Liver (tissue), 9 donors: ENCODE data around the gene SLBP. TPM values are rescaled to one million over a fixed set of nuclear protein-coding genes. Genes with fewer than 3 reads are reported as not detected.
A peak's percentile ranks its signal among the peaks of the same experiment; 100 is the strongest.

Source experiments
- DNase-seq: peaks from one replicate; pipeline ENCODE4 v3.0.0-alpha.2; 2017; ENCODE audit warnings: low spot score
- H3K27ac ChIP-seq, 2 donors: one replicate each; pipeline ENCODE4 v1.7.0; 2013; ENCODE audit warnings: inconsistent platforms in 2 of 2, low read length in 2 of 2, control low read depth in 1 of 2, low read depth in 1 of 2, mild to moderate bottlenecking in 1 of 2
- H3K27me3 ChIP-seq, 4 donors: one replicate each; pipeline versions ENCODE4 v1.6.1 to v1.7.0; 2013; ENCODE audit warnings: low read length in 3 of 4, inconsistent platforms in 1 of 4, mild to moderate bottlenecking in 1 of 4, moderate library complexity in 1 of 4; ENCODE audit not compliant: control insufficient read depth in 4 of 4, insufficient read depth in 4 of 4
- H3K36me3 ChIP-seq, 4 donors: one replicate each; pipeline versions ENCODE4 v1.6.1 to v1.7.0; 2013; ENCODE audit warnings: low read length in 3 of 4, mild to moderate bottlenecking in 3 of 4, low read depth in 1 of 4, moderate library complexity in 1 of 4; ENCODE audit not compliant: control insufficient read depth in 4 of 4, insufficient read depth in 3 of 4
- H3K4me1 ChIP-seq, 4 donors: one replicate each; pipeline versions ENCODE4 v1.6.1 to v1.7.0; 2013; ENCODE audit warnings: low read length in 3 of 4, mild to moderate bottlenecking in 3 of 4, moderate library complexity in 1 of 4; ENCODE audit not compliant: control insufficient read depth in 4 of 4, insufficient read depth in 4 of 4
- H3K4me3 ChIP-seq, 3 donors: one replicate each; pipeline versions ENCODE4 v1.6.1 to v1.7.0; 2013; ENCODE audit warnings: low read length in 3 of 3, control low read depth in 1 of 3, low read depth in 1 of 3, mild to moderate bottlenecking in 1 of 3
- H3K9ac ChIP-seq, 2 donors: one replicate each; pipeline ENCODE4 v1.7.0; 2013; ENCODE audit warnings: low read length in 2 of 2, mild to moderate bottlenecking in 2 of 2, moderate library complexity in 2 of 2, control low read depth in 1 of 2, low read depth in 1 of 2
- H3K9me3 ChIP-seq, 4 donors: one replicate each; pipeline versions ENCODE4 v1.6.1 to v1.7.0; 2013; ENCODE audit warnings: low read length in 3 of 4; ENCODE audit not compliant: control insufficient read depth in 4 of 4
- ATF3 ChIP-seq: IDR thresholded peaks from 2 replicates; pipeline ENCODE4 v1.6.1; 2016; ENCODE audit warnings: antibody characterized with exemption
- FOXA1 ChIP-seq: IDR thresholded peaks from 2 replicates; pipeline ENCODE4 v1.6.1; 2016; ENCODE audit warnings: antibody characterized with exemption
- GABPA ChIP-seq, 2 donors: IDR thresholded peaks in 1 of 2; conservative IDR thresholded peaks in 1 of 2; 2 replicates each; pipeline ENCODE4 v1.6.1; 2016; ENCODE audit warnings: antibody characterized with exemption in 2 of 2, mild to moderate bottlenecking in 1 of 2, moderate library complexity in 1 of 2
- HNF4A ChIP-seq, 2 donors: conservative IDR thresholded peaks; 2 replicates each; pipeline ENCODE4 v1.6.1; 2016; ENCODE audit warnings: antibody characterized with exemption in 2 of 2, mild to moderate bottlenecking in 2 of 2
- HNF4G ChIP-seq: IDR thresholded peaks from 2 replicates; pipeline ENCODE4 v1.6.1; 2016; ENCODE audit warnings: antibody characterized with exemption
- JUND ChIP-seq, 2 donors: IDR thresholded peaks; 2 replicates each; pipeline ENCODE4 v1.6.1; 2016; ENCODE audit warnings: antibody characterized with exemption in 2 of 2
- NR2F2 ChIP-seq: IDR thresholded peaks from 2 replicates; pipeline ENCODE4 v1.6.1; 2016; ENCODE audit warnings: antibody characterized with exemption
- RAD21 ChIP-seq, 2 donors: IDR thresholded peaks; 2 replicates each; pipeline ENCODE4 v1.6.1; 2016; ENCODE audit warnings: antibody characterized with exemption in 2 of 2, mild to moderate bottlenecking in 2 of 2
- RXRA ChIP-seq, 2 donors: IDR thresholded peaks; 2 replicates each; pipeline ENCODE4 v1.6.1; 2017 to 2018; ENCODE audit warnings: antibody characterized with exemption in 2 of 2, mild to moderate bottlenecking in 1 of 2
- SP1 ChIP-seq: IDR thresholded peaks from 2 replicates; pipeline ENCODE4 v1.6.1; 2018; ENCODE audit warnings: antibody characterized with exemption, mild to moderate bottlenecking
- TAF1 ChIP-seq: conservative IDR thresholded peaks from 2 replicates; pipeline ENCODE4 v1.6.1; 2016; ENCODE audit warnings: antibody characterized with exemption, mild to moderate bottlenecking
- YY1 ChIP-seq: IDR thresholded peaks from 2 replicates; pipeline ENCODE4 v1.6.1; 2016; ENCODE audit warnings: antibody characterized with exemption, mild to moderate bottlenecking
- WGBS: extraction: QIAGEN DNeasy Blood & Tissue Kit; methylation state at CpG from one replicate; pipeline ENCODE4 v1.1.7; 2013; 5-methylcytosine and 5-hydroxymethylcytosine counted together
- polyA plus RNA-seq, 2 donors: library from polyadenylated mRNA; stranded (reverse) in 1 of 2; unstranded in 1 of 2; fragments of 200-250 nt in 1 of 2; fragments of >200 nt in 1 of 2; fragmentation: Nextera tagmentation in 1 of 2; extraction: Ambion mirVana in 1 of 2; gene quantifications; one replicate each; pipeline versions ENCODE4 v1.2.1 to v1.2.3, GENCODE V29; 2013 to 2015
- total RNA-seq, 2 donors: library from RNA; depleted of rRNA; stranded (reverse); fragments of >200 nt; gene quantifications; one replicate each; pipeline ENCODE4 v1.2.3, GENCODE V29; 2014
- TF ChIP-seq, protein P1 (sequence below): IDR thresholded peaks from 2 replicates; pipeline ENCODE4 v1.6.1; 2016; ENCODE audit warnings: antibody characterized with exemption, mild to moderate bottlenecking
- TF ChIP-seq, protein P2 (sequence below): fragments of 150-350 bp; IDR thresholded peaks from 2 replicates; pipeline ENCODE4 v1.5.1; 2017; ENCODE audit warnings: improper control_type of control experiment, low read depth, low read length; ENCODE audit not compliant: missing input control
- donor health status: healthy.
- donor health status: healthy.
- donor health status: healthy.
- donor health status: healthy.
- donor health status: healthy.

SLBP gene
- total and polyA plus RNA-seq, 4 donors = 14.7 to 64.4 (median 17.4) TPM

DNA sequence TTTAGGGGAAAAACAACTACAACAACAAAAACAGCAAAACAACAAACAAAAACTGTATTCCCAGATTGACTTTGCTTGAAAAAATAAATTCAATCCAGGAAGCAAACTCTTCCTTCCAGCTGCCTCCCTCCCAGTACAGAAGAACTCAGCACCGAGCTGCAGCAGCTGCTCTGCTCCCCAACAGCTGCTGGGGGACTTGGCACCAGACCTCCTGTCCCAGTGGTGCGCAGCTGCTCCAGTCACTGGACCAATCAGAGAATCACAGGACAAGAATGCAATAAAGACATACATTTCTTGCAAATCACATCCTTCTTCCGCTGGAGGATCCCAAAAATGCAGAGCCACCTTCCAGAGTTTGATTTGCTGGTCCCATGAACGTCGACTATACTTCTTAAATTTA, 16.2 kb downstream of the SLBP start:
- H3K27me3 ChIP-seq = no peaks in the 10 kb centered on the region
- H3K4me3 ChIP-seq = no peak overlapping the region
- H3K9ac ChIP-seq = no peak overlapping the region
- no peak for TF ChIP-seq SP1
- TF ChIP-seq RXRA (IDR thresholded peaks at IDR 0.05) = no peak
- TF ChIP-seq FOXA1 = no peak
- H3K9me3 ChIP-seq = no peaks in the 10 kb centered on the region
- 92% methylated on average over 5 of the region's 5 CpGs for WGBS
- peaks cover 19 to 54% (median 27%) of the 10 kb centered on the region in 4 donors for H3K36me3 ChIP-seq
- peaks cover 0 to 4% (median 0%) of the 10 kb centered on the region in 4 donors for H3K4me1 ChIP-seq
- DNase-seq = no peak
- no peak overlapping the region for H3K27ac ChIP-seq

DNA sequence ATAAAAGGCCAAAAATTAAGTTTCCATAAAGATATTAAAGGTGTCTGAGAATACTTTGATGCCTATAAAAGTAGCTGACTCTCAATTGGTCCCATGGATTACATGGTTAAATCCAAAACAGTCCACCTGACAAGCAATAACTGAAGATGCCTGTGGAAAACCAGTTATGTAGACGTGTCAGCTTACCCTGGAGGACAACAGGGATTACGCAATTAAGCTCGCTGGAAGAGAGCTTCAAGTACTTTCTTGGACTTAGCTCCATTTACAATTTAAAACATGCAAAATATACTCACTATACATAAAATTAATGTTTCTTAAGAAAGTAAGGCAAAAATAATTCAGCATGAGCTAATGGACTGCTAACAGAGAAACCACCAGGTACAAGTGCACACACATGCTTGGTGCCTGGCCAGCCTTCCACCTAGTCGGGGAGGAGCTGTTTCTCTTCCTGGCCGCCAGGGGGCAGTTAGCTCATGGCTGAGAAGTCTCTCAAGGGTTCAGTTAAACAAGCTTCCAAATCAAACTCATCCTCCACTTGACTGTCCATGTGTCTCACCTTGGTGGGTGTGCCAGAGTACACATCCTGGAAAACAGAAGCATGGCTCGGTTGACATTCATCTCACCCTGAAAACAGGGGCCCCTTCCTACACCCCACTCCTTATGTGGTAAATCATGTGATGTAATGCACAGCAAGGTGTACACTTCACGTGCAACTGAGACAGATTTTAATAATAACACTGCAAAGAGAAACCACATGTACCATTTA, 18.8 kb downstream of the SLBP start:
- H3K9me3 ChIP-seq = no peaks in the 10 kb centered on the region

More for the DNA sequence above, 18.8 kb downstream of the SLBP start:
- Histone ChIP-seq H3K9ac (no peak overlapping the region), H3K36me3 (peaks cover 12 to 44% (median 21%) of the 10 kb centered on the region in 4 donors), H3K27ac (no peak overlapping the region), H3K4me1 (peaks cover 0 to 4% (median 0%) of the 10 kb centered on the region in 4 donors), H3K27me3 (no peaks in the 10 kb centered on the region), H3K4me3 (no peak overlapping the region)
- 32% methylated on average over 7 of the region's 7 CpGs for WGBS
- TF ChIP-seq TAF1 (no peak), HNF4G (no peak), JUND (IDR thresholded peaks at IDR 0.05) (no peak), HNF4A (conservative IDR thresholded peaks at IDR 0.05) (peak in 1 of 2 donors; percentile 21), SP1 (peak; percentile 6), YY1 (no peak), RAD21 (IDR thresholded peaks at IDR 0.05) (peak; percentile 89 to 93), NR2F2 (no peak), ATF3 (no peak), GABPA (IDR thresholded peaks at IDR 0.05 in 1 of 2, conservative IDR thresholded peaks at IDR 0.05 in 1 of 2) (no peak), FOXA1 (no peak), RXRA (IDR thresholded peaks at IDR 0.05) (peak in 1 of 2 donors; percentile 21)
- TF ChIP-seq, protein P1, sequence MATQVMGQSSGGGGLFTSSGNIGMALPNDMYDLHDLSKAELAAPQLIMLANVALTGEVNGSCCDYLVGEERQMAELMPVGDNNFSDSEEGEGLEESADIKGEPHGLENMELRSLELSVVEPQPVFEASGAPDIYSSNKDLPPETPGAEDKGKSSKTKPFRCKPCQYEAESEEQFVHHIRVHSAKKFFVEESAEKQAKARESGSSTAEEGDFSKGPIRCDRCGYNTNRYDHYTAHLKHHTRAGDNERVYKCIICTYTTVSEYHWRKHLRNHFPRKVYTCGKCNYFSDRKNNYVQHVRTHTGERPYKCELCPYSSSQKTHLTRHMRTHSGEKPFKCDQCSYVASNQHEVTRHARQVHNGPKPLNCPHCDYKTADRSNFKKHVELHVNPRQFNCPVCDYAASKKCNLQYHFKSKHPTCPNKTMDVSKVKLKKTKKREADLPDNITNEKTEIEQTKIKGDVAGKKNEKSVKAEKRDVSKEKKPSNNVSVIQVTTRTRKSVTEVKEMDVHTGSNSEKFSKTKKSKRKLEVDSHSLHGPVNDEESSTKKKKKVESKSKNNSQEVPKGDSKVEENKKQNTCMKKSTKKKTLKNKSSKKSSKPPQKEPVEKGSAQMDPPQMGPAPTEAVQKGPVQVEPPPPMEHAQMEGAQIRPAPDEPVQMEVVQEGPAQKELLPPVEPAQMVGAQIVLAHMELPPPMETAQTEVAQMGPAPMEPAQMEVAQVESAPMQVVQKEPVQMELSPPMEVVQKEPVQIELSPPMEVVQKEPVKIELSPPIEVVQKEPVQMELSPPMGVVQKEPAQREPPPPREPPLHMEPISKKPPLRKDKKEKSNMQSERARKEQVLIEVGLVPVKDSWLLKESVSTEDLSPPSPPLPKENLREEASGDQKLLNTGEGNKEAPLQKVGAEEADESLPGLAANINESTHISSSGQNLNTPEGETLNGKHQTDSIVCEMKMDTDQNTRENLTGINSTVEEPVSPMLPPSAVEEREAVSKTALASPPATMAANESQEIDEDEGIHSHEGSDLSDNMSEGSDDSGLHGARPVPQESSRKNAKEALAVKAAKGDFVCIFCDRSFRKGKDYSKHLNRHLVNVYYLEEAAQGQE = peak; percentile 87
- TF ChIP-seq, protein P2, sequence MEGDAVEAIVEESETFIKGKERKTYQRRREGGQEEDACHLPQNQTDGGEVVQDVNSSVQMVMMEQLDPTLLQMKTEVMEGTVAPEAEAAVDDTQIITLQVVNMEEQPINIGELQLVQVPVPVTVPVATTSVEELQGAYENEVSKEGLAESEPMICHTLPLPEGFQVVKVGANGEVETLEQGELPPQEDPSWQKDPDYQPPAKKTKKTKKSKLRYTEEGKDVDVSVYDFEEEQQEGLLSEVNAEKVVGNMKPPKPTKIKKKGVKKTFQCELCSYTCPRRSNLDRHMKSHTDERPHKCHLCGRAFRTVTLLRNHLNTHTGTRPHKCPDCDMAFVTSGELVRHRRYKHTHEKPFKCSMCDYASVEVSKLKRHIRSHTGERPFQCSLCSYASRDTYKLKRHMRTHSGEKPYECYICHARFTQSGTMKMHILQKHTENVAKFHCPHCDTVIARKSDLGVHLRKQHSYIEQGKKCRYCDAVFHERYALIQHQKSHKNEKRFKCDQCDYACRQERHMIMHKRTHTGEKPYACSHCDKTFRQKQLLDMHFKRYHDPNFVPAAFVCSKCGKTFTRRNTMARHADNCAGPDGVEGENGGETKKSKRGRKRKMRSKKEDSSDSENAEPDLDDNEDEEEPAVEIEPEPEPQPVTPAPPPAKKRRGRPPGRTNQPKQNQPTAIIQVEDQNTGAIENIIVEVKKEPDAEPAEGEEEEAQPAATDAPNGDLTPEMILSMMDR = peak; percentile 89
- peak; percentile 76 for DNase-seq
